Peyer's patch (tissue), 4 donors: ENCODE measurements around the gene COLEC12.

Source experiments
- POLR2A ChIP-seq, 2 donors: fragments of 450-650 bp; IDR thresholded peaks; one replicate each; pipeline ENCODE4 v1.5.1; 2017; ENCODE audit warnings: antibody characterized with exemption in 2 of 2, mild to moderate bottlenecking in 2 of 2, moderate library complexity in 2 of 2
- TF ChIP-seq, protein P1 (sequence below), 6 experiments: fragments of 450-650 bp in 4 of 6; fragments of 200-600 bp in 2 of 6; sonication (generic) in 1 of 6; IDR thresholded peaks; one replicate each; pipeline ENCODE4 v1.5.1; 2017 to 2019; ENCODE audit warnings: antibody characterized with exemption in 6 of 6, mild to moderate bottlenecking in 3 of 6, moderate library complexity in 1 of 6

DNA sequence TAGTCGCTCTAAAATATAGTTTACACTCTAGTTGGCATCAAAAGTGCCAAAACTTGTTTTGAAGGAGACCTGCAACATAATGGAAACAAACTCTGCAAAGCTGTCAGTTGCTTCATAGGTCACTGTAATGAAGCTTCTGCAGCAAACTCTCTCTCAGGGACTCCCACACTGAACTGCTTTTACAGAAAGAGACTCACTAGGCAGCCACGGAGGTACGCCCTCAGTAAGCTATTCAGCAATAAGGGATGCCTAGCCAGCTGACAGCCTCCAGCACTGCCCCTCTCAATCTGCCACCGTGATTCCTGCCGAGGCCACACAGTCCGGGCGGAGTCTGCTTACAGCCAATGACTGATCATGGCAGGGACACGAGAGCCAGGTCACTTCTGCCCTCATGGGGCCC, 51.1 kb downstream of the COLEC12 start:
- TF ChIP-seq, protein P1, sequence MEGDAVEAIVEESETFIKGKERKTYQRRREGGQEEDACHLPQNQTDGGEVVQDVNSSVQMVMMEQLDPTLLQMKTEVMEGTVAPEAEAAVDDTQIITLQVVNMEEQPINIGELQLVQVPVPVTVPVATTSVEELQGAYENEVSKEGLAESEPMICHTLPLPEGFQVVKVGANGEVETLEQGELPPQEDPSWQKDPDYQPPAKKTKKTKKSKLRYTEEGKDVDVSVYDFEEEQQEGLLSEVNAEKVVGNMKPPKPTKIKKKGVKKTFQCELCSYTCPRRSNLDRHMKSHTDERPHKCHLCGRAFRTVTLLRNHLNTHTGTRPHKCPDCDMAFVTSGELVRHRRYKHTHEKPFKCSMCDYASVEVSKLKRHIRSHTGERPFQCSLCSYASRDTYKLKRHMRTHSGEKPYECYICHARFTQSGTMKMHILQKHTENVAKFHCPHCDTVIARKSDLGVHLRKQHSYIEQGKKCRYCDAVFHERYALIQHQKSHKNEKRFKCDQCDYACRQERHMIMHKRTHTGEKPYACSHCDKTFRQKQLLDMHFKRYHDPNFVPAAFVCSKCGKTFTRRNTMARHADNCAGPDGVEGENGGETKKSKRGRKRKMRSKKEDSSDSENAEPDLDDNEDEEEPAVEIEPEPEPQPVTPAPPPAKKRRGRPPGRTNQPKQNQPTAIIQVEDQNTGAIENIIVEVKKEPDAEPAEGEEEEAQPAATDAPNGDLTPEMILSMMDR (IDR thresholded peaks at IDR 0.05): no peak
- no peak for TF ChIP-seq POLR2A (IDR thresholded peaks at IDR 0.05)
